ENCODE data around the gene ITGA5.
A peak's percentile ranks its signal among the peaks of the same experiment; 100 is the strongest.

ITGA5 gene

DNA sequence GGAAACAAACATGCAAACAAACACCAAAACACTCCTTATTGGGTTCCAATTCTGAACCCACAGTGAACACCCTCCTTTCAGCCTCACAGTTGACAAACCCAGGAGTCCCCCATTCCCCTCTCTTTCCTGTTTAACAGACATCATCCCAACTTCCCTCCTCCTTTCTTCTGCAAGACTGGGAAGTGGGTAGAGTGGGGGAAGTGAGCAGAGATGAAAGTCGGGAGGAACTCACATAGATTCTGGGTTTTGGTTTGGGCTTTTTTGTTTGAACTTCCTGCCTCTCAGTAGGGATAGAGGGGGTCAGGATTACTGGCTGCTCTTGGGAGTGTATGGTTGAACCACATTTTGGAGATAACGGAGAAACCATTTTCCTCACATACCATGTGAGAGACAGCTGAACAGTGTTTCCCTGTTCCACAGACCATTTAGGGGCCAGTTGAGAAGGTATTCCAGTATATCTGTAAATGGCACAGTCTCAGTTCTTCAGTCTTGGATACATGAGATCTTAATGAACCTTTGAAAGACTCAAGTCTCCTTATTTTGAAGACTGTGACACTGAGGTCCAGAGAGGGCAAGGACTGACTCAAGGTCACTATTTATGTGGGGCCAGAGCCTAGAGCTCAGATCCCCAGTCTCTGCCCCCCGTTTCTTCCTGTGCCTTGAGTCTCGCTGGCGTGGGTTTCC lies 50.9 kb downstream of the ITGA5 start:
- Histone ChIP-seq H3K27me3 (ENCODE audit: insufficient read depth, low read depth, severe bottlenecking) (no peaks in the 10 kb centered on the region), H3K36me3 (peaks cover 42% of the 10 kb centered on the region), H3K27ac (peak overlapping the region; percentile 81), H3K4me3 (ENCODE audit: low read depth, low read length) (no peak overlapping the region), H3K9me3 (ENCODE audit: severe bottlenecking) (no peaks in the 10 kb centered on the region)
- DNase-seq = no peak
- TF ChIP-seq, protein P1, sequence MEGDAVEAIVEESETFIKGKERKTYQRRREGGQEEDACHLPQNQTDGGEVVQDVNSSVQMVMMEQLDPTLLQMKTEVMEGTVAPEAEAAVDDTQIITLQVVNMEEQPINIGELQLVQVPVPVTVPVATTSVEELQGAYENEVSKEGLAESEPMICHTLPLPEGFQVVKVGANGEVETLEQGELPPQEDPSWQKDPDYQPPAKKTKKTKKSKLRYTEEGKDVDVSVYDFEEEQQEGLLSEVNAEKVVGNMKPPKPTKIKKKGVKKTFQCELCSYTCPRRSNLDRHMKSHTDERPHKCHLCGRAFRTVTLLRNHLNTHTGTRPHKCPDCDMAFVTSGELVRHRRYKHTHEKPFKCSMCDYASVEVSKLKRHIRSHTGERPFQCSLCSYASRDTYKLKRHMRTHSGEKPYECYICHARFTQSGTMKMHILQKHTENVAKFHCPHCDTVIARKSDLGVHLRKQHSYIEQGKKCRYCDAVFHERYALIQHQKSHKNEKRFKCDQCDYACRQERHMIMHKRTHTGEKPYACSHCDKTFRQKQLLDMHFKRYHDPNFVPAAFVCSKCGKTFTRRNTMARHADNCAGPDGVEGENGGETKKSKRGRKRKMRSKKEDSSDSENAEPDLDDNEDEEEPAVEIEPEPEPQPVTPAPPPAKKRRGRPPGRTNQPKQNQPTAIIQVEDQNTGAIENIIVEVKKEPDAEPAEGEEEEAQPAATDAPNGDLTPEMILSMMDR (IDR thresholded peaks at IDR 0.05; ENCODE audit: low read depth, low read length) = no peak

DNA sequence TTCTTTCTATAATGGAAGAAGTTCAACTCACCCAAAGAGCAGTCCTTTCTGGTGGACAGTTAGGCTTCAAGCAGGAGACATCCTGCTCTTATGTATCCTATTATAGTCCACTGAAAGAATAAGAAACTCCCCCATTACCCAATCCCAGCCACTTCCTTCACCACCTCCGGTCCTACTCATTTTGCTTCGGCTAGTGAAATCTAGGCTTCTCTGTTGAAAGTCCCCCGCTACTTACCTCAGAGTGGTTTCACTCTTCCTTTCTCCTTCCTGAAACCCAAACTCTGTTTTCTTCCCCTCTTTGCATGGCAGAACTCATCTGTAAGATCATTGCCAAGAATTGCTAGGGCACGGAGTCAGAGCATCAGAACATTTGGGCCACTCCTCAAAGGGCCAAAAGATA lies 54.7 kb downstream of the ITGA5 start, which contains the start of gene GPR84:
Gene GPR84 (minus strand): TSS at position 74 of the 400 bp plus-strand sequence. CDS start 635 bp downstream, outside the sequence.
- DNase-seq = no peak
- TF ChIP-seq, protein P1 (IDR thresholded peaks at IDR 0.05; ENCODE audit: low read depth, low read length) = no peak
- no peaks in the 10 kb centered on the region for H3K9me3 ChIP-seq (ENCODE audit: severe bottlenecking)
- H3K27me3 ChIP-seq (ENCODE audit: insufficient read depth, low read depth, severe bottlenecking) = no peaks in the 10 kb centered on the region
- H3K4me3 ChIP-seq (ENCODE audit: low read depth, low read length) = no peak within 1 kb of the TSS
- H3K36me3 ChIP-seq = peaks cover 7% of the 10 kb centered on the region
- H3K27ac ChIP-seq = no peak within 1 kb of the TSS

- Histone ChIP-seq H3K36me3 (no peaks in the 10 kb centered on the region; the same call in 1 of the 2 replicates), H3K9me3 (ENCODE audit: severe bottlenecking) (no peaks in the 10 kb centered on the region), H3K27ac (no peak overlapping the region), H3K27me3 (ENCODE audit: insufficient read depth, low read depth, severe bottlenecking) (no peaks in the 10 kb centered on the region), H3K4me3 (ENCODE audit: low read depth, low read length) (no peak overlapping the region)
- TF ChIP-seq, protein P1 (IDR thresholded peaks at IDR 0.05; ENCODE audit: low read depth, low read length) = no peak
- no peak for DNase-seq
These were observed 55.4 kb downstream of the ITGA5 start for GRCh38 chr12:54363618-54364017.

GRCh38 chr12:54363047-54363446 lies 56.0 kb downstream of the ITGA5 start:
- H3K27me3 ChIP-seq (ENCODE audit: insufficient read depth, low read depth, severe bottlenecking) = no peaks in the 10 kb centered on the region
- no peaks in the 10 kb centered on the region for H3K36me3 ChIP-seq
- no peak overlapping the region for H3K27ac ChIP-seq
- TF ChIP-seq, protein P1 (IDR thresholded peaks at IDR 0.05; ENCODE audit: low read depth, low read length) = no peak
- H3K4me3 ChIP-seq (ENCODE audit: low read depth, low read length) = no peak overlapping the region
- no peak for DNase-seq
- H3K9me3 ChIP-seq (ENCODE audit: severe bottlenecking) = no peaks in the 10 kb centered on the region

DNA sequence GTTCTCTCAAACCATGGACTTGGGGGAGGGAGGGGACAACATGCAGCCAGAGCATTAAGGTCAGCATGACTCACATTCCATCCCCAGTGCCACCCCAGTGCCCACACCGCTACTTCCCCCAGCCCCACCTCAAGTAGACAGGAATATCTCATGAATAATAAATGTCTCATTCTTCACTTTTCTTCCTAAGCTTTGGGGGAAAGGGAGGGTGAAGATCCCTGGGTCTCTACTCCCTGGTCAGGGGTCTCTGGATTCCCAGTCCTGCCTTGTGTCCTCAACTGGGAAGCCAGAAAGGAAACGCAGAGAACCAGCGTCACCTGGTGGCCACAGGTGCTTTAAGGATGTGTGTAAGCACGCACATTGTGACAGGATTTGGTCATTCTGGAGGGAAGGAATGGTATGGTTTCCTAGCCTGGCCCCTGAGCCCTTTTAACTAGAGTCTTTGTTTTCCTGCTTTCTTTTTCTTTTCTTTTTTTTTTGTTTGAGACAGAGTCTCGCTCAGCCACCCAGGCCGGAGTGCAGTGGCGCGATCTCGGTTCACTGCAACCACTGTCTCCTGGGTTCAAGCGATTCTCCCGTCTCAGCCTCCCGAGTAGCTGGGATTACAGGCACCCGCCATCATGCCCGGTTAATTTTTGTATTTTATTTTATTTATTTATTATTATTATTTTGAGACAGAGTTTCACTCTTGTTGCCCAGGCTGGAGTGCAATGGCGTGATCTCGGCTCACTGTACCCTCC lies 58.2 kb downstream of the ITGA5 start:
- Histone ChIP-seq H3K4me3 (ENCODE audit: low read depth, low read length) (no peak overlapping the region), H3K9me3 (ENCODE audit: severe bottlenecking) (no peaks in the 10 kb centered on the region), H3K27me3 (ENCODE audit: insufficient read depth, low read depth, severe bottlenecking) (no peaks in the 10 kb centered on the region), H3K27ac (peak overlapping the region; percentile 96), H3K36me3 (no peaks in the 10 kb centered on the region)
- TF ChIP-seq, protein P1 (IDR thresholded peaks at IDR 0.05; ENCODE audit: low read depth, low read length) = peak; percentile 96
- peak; percentile 94 for DNase-seq
